Mucosa of rectum (tissue), 2 donors: ENCODE results near the gene YBX3.
"Not testable (repeated sequence)": the region's sequence is repeated elsewhere in the genome, so short reads cannot be mapped to it uniquely, and the experiment has no call there.

Experiments
- H3K27ac ChIP-seq, 2 donors: one replicate each; pipeline ENCODE4 v1.7.0; 2013; ENCODE audit warnings: inconsistent platforms in 2 of 2, low read depth in 2 of 2, low read length in 2 of 2
- H3K27me3 ChIP-seq, 2 donors: one replicate each; pipeline ENCODE4 v1.7.0; 2013; ENCODE audit warnings: low read length in 2 of 2; ENCODE audit not compliant: control insufficient read depth in 2 of 2, insufficient read depth in 2 of 2
- H3K36me3 ChIP-seq, 2 donors: one replicate each; pipeline ENCODE4 v1.7.0; 2013; ENCODE audit warnings: low read length in 2 of 2; ENCODE audit not compliant: control insufficient read depth in 2 of 2, insufficient read depth in 2 of 2
- H3K4me1 ChIP-seq, 2 donors: one replicate each; pipeline ENCODE4 v1.7.0; 2013; ENCODE audit warnings: low read length in 2 of 2, mild to moderate bottlenecking in 1 of 2; ENCODE audit not compliant: control insufficient read depth in 2 of 2, insufficient read depth in 2 of 2
- H3K4me3 ChIP-seq, 2 donors: one replicate each; pipeline ENCODE4 v1.7.0; 2013; ENCODE audit warnings: low read length in 2 of 2
- H3K9ac ChIP-seq, 2 donors: one replicate each; pipeline ENCODE4 v1.7.0; 2013; ENCODE audit warnings: low read length in 2 of 2, low read depth in 1 of 2, mild to moderate bottlenecking in 1 of 2
- H3K9me3 ChIP-seq, 2 donors: one replicate each; pipeline ENCODE4 v1.7.0; 2013; ENCODE audit warnings: low read length in 2 of 2; ENCODE audit not compliant: control insufficient read depth in 2 of 2
- donor health status: healthy.
- donor health status: Normal muscosa, but diverticular disease.

Gene YBX3

GRCh38 chr12:10722905-10723746, at the start of gene YBX3:
TSS of gene YBX3 (minus strand) at chr12:10723323. CDS start at chr12:10723111, 212 bp downstream.
- Histone ChIP-seq H3K4me1 (peaks cover 5 to 38% of the 10 kb centered on the region in 2 donors), H3K4me3 (peak within 1 kb of the TSS; percentile 89 to 95), H3K9ac (peak within 1 kb of the TSS; percentile 92 to 94), H3K27ac (peak within 1 kb of the TSS; percentile 90 to 92), H3K36me3 (peaks cover 0 to 2% of the 10 kb centered on the region in 2 donors), H3K27me3 (no peaks in the 10 kb centered on the region), H3K9me3 (no peaks in the 10 kb centered on the region)

GRCh38 chr12:10771132-10771733, 48.1 kb upstream of the YBX3 start:
- Histone ChIP-seq H3K36me3 (no peaks in the 10 kb centered on the region), H3K9ac (no peak overlapping the region), H3K27me3 (peaks cover 0 to 12% of the 10 kb centered on the region in 2 donors), H3K27ac (no peak overlapping the region), H3K4me3 (no peak overlapping the region), H3K9me3 (no peaks in the 10 kb centered on the region), H3K4me1 (no peaks in the 10 kb centered on the region)

- H3K9ac ChIP-seq = no peak overlapping the region
Measured at GRCh38 chr12:10759657-10760056, 36.5 kb upstream of the YBX3 start.

GRCh38 chr12:10756194-10756593, 33.1 kb upstream of the YBX3 start:
- Histone ChIP-seq H3K9me3 (peaks cover 0 to 2% of the 10 kb centered on the region in 2 donors), H3K36me3 (no peaks in the 10 kb centered on the region), H3K4me3 (no peak overlapping the region), H3K9ac (no peak overlapping the region), H3K27me3 (no peaks in the 10 kb centered on the region), H3K4me1 (no peaks in the 10 kb centered on the region), H3K27ac (no peak overlapping the region)

More at GRCh38 chr12:10759657-10760056, 36.5 kb upstream of the YBX3 start:
- Histone ChIP-seq H3K27ac (no peak overlapping the region), H3K4me3 (no peak overlapping the region), H3K36me3 (no peaks in the 10 kb centered on the region), H3K4me1 (no peaks in the 10 kb centered on the region), H3K27me3 (no peaks in the 10 kb centered on the region), H3K9me3 (peaks cover 0 to 2% of the 10 kb centered on the region in 2 donors)

GRCh38 chr12:10753059-10753458, 29.9 kb upstream of the YBX3 start:
- H3K27ac ChIP-seq = no peak overlapping the region

GRCh38 chr12:10750385-10750727, 27.2 kb upstream of the YBX3 start:
- H3K4me3 ChIP-seq = no peak overlapping the region
- H3K4me1 ChIP-seq = no peaks in the 10 kb centered on the region
- no peaks in the 10 kb centered on the region for H3K27me3 ChIP-seq
- no peaks in the 10 kb centered on the region for H3K9me3 ChIP-seq
- H3K27ac ChIP-seq = no peak overlapping the region
- no peak overlapping the region for H3K9ac ChIP-seq
- no peaks in the 10 kb centered on the region for H3K36me3 ChIP-seq

More at GRCh38 chr12:10753059-10753458, 29.9 kb upstream of the YBX3 start:
- Histone ChIP-seq H3K27me3 (no peaks in the 10 kb centered on the region), H3K9me3 (peaks cover 0 to 2% of the 10 kb centered on the region in 2 donors), H3K36me3 (no peaks in the 10 kb centered on the region), H3K9ac (no peak overlapping the region), H3K4me1 (no peaks in the 10 kb centered on the region), H3K4me3 (no peak overlapping the region)

GRCh38 chr12:10749700-10750384, 26.7 kb upstream of the YBX3 start:
- Histone ChIP-seq H3K27ac (no peak overlapping the region), H3K27me3 (no peaks in the 10 kb centered on the region), H3K9me3 (no peaks in the 10 kb centered on the region), H3K4me1 (no peaks in the 10 kb centered on the region), H3K4me3 (peak overlapping the region; percentile 53 to 68), H3K9ac (peak overlapping the region in 1 of 2 donors; percentile 20), H3K36me3 (no peaks in the 10 kb centered on the region)

GRCh38 chr12:10747730-10748129, 24.6 kb upstream of the YBX3 start:
- no peak overlapping the region for H3K4me3 ChIP-seq
- no peak overlapping the region for H3K27ac ChIP-seq
- no peaks in the 10 kb centered on the region for H3K4me1 ChIP-seq
- no peak overlapping the region for H3K9ac ChIP-seq
- no peaks in the 10 kb centered on the region for H3K27me3 ChIP-seq
- H3K36me3 ChIP-seq = no peaks in the 10 kb centered on the region
- H3K9me3 ChIP-seq = no peaks in the 10 kb centered on the region

GRCh38 chr12:10743420-10743819, 20.3 kb upstream of the YBX3 start:
- not testable (repeated sequence) for H3K9me3 ChIP-seq, H3K36me3 ChIP-seq, H3K4me3 ChIP-seq, H3K9ac ChIP-seq, H3K27ac ChIP-seq, H3K27me3 ChIP-seq, H3K4me1 ChIP-seq

- Histone ChIP-seq H3K27me3 (peaks cover 0 to 2% of the 10 kb centered on the region in 2 donors), H3K4me3 (no peak overlapping the region), H3K9me3 (no peaks in the 10 kb centered on the region), H3K36me3 (no peaks in the 10 kb centered on the region), H3K9ac (no peak overlapping the region), H3K27ac (no peak overlapping the region), H3K4me1 (no peaks in the 10 kb centered on the region)
Measured at GRCh38 chr12:10741845-10742244, 18.7 kb upstream of the YBX3 start.
